ENCODE results near the gene ZNF205. TPM values are rescaled to one million over a fixed set of nuclear protein-coding genes. Genes with fewer than 3 reads are reported as not detected.

Gene ZNF205
- total and polyA plus RNA-seq, 10 of the 15 experiments (the other 5 are each of a cell fraction or from before 2014, with no cell fraction given) = 0.26 to 1.5 (median 0.78) TPM; not detected in 2

DNA sequence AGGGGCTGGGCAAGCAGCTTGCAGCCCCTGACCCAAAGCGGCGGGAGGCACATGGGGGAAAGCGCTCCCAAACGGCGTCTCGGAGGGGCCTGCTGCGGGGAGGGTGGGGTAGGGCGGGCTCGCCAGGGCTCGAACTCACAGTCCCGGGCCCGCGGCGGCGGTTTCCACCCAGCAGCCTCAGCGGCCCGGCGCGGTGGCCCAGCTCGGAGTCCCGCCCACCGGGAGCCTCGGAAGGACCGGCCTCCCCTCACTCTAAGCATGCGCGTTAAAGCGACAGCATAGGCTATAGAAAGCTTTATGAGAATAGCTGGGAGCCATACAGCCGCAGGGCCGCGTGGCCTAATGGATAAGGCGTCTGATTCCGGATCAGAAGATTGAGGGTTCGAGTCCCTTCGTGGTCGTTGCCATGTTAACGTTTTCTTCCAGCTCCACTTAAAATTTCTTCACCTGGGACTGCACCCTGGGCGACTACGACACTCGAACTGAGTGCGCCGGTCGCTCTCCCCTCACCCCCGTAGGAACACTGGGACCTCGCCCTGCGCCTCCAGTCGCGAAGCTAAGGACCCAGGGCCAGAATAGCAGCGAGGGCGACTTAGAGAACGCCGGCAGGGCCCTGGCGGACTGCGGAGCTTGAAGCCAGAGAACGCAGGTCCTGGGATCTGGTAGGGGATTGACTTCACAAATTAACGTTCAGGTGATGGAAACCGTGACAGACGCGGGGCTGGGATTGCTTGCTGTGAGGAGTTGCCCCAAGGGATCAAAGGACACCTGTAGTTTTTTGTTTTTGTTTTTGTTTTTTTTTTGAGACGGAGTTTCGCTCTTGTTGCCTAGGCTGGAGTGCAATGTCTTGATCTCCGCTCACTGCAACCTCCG, 38.2 kb downstream of the ZNF205 start (continued):
- TF ChIP-seq RB1 (IDR thresholded peaks at IDR 0.05; ENCODE audit: borderline replicate concordance) = peak; percentile 72; the same call in 1 of the 2 replicates
- no peak for TF ChIP-seq POLR2A (IDR thresholded peaks at IDR 0.05; ENCODE audit: low read depth, low read length)
- peak; percentile 46; the same call in 1 of the 2 replicates for TF ChIP-seq E2F4 (IDR thresholded peaks at IDR 0.05; ENCODE audit: low read depth, low read length)
- peak; percentile 97 for TF ChIP-seq ZSCAN29 (IDR thresholded peaks at IDR 0.05)
- TF ChIP-seq CEBPZ (IDR thresholded peaks at IDR 0.05; ENCODE audit: low read depth, low read length) = no peak
- TF ChIP-seq HSF1 (IDR thresholded peaks at IDR 0.05; ENCODE audit: low read depth, low read length) = no peak; the same call in 1 of the 2 replicates
- no peak for TF ChIP-seq RCOR1 (conservative IDR thresholded peaks at IDR 0.05; ENCODE audit: low read depth, low read length)
- peak; percentile 29; the same call in 1 of the 2 replicates for TF ChIP-seq HCFC1 (IDR thresholded peaks at IDR 0.05; ENCODE audit: low read length)
- no peak for TF ChIP-seq PML (IDR thresholded peaks at IDR 0.05; ENCODE audit: low read length)
- TF ChIP-seq, protein P1, sequence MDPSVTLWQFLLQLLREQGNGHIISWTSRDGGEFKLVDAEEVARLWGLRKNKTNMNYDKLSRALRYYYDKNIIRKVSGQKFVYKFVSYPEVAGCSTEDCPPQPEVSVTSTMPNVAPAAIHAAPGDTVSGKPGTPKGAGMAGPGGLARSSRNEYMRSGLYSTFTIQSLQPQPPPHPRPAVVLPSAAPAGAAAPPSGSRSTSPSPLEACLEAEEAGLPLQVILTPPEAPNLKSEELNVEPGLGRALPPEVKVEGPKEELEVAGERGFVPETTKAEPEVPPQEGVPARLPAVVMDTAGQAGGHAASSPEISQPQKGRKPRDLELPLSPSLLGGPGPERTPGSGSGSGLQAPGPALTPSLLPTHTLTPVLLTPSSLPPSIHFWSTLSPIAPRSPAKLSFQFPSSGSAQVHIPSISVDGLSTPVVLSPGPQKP (IDR thresholded peaks at IDR 0.05; ENCODE audit: low read depth, low read length) = no peak
- no peak for TF ChIP-seq SMAD1 (IDR thresholded peaks at IDR 0.05; ENCODE audit: low read depth, partially characterized antibody)
- TF ChIP-seq POU2F2 (IDR thresholded peaks at IDR 0.05; ENCODE audit: borderline replicate concordance, low read depth, low read length) = no peak; the same call in 2 of the 3 replicates
- TF ChIP-seq, protein P2, sequence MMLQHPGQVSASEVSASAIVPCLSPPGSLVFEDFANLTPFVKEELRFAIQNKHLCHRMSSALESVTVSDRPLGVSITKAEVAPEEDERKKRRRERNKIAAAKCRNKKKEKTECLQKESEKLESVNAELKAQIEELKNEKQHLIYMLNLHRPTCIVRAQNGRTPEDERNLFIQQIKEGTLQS (IDR thresholded peaks at IDR 0.05; ENCODE audit: borderline replicate concordance, extremely low read depth, low read depth, low read length) = no peak
- TF ChIP-seq TCF7 (IDR thresholded peaks at IDR 0.05; ENCODE audit: borderline replicate concordance) = no peak; the same call in 1 of the 2 replicates
- no peak for TF ChIP-seq PRDM15 (CRISPR knock-in tag; IDR thresholded peaks at IDR 0.05)
- peak; percentile 94 for TF ChIP-seq NBN (IDR thresholded peaks at IDR 0.05)
- TF ChIP-seq RUNX3 (IDR thresholded peaks at IDR 0.05; ENCODE audit: low read length) = peak; percentile 81

All from GM12878 (cell line).